NCI-H2029 (cell line): ENCODE measurements around the gene PRKCE.
"Not testable (repeated sequence)": the region's sequence is repeated elsewhere in the genome, so short reads cannot be mapped to it uniquely, and the experiment has no call there.

Source experiments
- DNase-seq: peaks from one replicate; lab custom pipeline; 2025; lab: John Stamatoyannopoulos, UW

The PRKCE gene

DNA sequence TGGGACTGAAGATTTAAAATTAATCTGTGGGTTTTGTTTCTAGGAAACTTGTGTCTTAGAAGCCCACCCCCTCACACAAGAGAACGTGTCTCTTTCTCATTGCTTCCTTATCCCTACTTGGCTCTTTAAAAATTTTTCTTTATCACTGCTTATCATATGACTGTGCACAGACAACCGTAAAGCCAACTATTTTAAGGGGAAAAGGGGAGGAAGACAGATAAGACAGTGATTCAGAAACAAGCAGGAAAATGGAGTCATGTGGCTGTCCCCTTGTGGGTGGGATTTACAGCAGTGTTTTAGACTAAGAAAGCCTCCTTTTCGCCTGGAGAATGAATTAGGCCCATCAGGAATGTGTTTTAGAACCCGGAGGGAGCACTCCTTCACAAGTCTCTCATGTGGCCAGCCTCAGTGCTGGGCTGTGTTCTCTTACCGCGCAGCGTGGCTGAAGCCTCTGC lies 17.6 kb downstream of the PRKCE start:
- no peak for DNase-seq

DNA sequence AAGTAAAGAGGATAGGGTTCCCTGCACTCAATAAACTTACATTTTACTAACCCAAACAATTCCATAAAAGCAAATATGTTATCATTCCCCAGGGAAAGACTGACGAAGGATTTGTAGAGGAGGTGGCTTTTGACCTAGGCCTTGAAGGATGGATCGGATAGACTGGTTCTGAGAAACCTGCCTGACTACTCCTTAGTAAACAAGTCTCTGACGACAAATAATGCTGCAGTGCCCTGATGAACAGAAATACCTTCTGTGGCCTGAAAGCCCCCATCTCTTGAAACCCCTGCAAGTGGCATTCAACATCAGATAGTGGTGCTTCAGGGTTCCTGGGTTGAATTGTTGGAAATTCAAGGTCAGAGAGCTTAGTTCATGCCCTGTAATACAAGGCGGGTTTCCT lies 19.2 kb downstream of the PRKCE start:
- DNase-seq: no peak

DNA sequence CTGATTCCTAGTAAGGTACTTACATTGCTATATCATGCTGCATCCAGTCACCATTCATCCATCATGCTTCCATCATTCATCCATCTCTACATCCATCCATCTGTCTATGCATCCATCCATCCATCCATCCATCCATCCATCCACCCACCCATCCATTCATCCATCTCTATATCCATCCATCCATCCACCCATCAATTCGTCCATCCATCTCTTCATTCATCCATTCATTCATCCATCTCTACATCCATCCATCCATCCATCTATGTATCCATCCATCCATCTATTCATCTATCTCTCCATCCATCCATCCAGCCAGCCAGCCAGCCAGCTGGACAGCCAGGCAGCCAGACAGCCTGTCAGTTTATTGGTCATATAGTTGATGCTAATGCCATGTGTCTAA lies 20.7 kb downstream of the PRKCE start:
- DNase-seq: no peak

DNA sequence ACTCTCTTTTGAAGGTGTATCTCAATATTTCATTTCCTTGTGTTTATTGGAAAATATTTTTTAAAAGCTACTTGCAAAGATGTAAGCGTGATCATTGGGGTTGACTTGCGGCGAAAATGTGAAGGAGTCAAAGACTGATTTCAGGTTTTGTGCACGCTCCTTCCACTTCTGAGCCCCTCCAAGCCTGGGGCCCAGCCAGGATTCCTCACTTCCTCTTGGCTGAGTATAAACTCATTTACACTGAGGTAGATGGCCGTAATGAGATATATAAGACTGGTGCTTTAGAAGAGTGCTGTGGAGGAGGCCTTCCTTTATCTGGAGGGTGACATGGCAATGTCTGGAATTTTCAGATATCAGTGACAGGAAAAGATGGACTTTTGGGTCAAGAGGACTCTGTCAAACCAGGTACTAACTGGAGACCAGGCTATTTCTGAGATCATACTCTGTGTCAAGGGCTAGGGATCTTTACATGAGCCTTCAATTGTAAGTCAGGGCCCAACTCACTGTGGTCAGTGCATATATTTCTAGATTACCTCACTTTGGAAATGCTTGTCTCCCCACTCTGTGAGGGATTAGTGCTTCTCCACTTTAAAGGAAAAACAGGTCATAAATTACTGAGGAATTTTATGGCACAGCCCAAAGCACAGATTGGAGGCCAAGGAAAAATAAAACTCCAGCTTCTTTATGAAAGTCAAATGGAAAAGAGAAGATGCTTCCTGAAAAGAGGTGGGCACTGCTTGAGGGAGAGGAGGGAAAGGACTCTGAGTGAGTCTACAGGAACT lies 22.8 kb downstream of the PRKCE start:
- no peak for DNase-seq

DNA sequence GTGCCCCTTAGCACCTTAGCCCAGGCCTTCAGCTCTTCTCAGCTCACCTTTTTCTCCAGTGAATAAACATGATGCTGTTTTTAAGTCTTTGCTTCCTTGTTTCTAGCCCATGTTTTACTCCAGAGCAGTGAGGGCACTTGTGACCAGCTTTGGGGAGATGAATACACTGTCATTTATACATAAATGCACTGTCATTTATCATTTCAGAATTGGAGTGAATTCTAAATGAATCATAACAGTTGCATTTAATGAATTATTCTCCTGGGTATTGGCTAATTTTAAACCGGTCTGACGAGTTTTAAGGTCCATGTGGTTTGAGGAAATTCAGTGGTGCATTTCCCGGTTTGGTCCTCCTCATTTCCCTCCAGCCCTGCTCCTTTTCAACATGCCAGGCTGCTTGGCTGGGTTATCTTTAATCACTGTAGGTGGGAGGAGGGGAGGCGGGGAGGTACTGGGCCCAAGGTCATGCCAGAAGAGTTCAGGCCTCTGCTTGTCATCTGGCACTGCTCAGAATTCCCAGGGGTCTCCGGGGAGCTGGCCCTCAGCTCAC lies 23.9 kb downstream of the PRKCE start:
- DNase-seq: peak; percentile 28

DNA sequence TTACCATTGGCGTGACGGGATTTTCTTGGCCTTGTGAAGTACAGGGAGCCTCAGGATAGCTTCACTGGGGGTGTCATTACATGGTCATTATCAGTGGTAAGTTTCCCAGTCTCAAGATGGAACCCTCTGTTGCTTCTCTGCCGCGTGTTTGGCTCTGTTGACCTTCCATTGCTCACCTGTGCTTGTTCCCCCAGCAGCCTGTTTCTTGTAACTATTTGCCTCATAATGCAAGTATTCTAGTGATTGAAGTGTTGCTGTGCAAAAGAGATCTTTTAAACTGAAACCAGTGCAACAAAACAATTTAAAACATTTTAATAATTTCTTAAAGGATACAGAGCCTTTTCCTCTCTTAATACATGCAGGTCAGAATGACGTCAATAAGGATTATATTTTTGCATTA lies 24.6 kb downstream of the PRKCE start:
- DNase-seq: no peak

DNA sequence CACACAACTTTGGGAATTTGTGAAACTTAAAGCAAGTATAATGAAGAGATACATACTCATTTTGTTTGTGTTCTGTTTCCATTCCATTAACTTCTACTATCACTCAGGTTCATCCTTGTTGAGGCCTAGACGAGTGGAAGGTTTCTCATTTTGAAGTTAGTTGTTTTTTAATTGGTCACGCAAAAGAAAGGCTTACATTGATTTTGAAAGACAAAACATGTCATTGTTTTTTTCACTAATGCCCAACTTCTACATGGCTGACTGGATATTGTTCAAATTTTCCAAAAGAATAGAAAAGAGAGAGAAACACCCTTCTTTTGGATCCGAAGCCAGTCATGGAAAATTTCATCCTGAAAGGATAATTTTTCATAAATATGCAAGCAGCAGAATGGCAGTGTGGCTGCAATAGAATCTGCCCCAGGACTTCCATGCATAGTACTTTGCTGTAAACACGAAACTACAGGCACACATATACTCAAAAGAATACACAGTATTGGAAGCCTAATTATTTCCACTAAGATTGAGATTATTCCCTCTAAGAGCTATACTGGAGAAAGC lies 27.4 kb downstream of the PRKCE start:
- DNase-seq: no peak

DNA sequence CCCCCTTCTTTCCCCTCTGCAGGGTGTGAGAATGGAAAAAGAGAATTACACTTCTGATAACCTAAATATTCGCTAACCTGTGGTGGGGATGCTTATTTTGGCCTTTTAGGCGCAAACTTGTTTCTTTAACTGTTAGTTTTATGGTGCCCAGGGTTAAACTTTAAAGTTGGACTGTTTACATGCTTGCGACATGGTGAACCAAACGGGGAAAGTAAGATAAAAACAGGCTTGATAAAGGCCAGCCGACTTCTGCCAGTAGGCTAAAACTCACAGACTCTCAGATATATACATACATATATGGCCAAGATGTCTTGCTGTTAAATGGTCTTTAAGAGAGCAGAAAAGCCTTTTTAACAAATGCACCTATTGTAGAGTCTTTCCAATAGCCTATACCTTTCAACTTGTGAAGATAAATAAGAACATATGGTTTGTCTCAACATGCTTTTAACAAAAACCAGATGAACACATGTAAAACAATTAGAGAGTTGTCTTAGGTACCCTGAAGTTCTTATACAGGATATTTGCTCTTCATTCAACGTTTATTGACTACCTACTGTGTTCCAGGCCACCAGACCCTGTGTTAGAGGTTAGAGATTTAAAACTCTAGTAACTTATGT lies 29.0 kb downstream of the PRKCE start:
- no peak for DNase-seq

DNA sequence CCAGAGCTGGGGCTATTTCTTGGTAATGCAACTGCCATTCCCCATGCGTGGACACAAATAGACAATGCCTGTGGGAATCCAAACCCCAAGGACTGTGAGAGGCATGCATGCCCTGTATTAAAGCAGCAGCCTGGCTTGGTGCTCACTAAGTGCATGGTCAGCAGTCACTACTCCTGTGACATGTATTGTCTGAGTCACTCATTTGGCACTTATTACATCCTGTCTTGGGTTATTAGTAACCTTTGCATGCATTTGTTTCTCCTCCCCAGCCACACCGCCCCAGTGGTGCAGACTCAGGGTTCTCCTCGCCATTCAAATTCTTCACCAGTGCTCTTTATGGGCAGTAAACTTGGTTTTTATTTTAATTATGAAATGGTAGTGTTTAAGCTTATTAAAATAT lies 30.2 kb downstream of the PRKCE start:
- DNase-seq: peak; percentile 20

DNA sequence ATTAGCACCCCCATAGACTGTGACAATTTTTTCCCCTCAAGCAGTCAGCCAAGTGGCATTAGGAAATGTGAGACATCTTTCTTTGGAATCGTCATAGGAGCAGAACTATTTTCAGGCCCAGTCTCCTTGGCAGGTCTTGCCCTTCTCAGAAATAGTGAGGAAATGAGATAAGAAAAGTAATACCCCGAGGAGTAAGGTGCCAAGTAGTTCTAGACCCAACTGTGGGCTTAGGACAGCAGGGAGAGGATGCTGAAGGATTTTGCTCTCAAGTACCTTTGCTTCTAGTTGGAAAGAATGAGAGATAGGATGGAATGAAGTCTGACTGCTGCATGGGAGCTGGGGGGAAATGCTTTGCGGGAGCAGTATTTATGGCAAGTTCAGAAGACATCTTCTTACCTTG lies 31.8 kb downstream of the PRKCE start:
- no peak for DNase-seq

DNA sequence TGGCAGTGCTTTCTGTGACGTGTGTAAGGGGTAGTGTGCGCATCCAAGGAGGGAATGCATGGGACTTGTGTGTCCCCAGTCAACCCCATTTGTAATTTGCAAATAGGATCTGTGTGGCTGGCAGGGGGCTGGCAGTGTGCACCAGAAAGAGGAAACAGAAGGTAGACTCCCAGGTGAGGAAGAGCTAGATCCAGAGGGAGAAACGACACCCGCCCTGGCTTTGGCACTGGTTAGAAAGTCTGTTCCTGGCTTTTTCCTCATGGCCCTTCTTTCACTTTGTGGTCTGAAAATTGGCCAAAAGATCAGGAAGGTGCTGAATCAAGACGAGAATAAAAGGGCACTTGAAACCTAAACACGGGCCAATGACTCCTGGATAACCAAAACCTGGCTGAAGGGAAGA lies 33.3 kb downstream of the PRKCE start:
- peak; percentile 10 for DNase-seq

DNA sequence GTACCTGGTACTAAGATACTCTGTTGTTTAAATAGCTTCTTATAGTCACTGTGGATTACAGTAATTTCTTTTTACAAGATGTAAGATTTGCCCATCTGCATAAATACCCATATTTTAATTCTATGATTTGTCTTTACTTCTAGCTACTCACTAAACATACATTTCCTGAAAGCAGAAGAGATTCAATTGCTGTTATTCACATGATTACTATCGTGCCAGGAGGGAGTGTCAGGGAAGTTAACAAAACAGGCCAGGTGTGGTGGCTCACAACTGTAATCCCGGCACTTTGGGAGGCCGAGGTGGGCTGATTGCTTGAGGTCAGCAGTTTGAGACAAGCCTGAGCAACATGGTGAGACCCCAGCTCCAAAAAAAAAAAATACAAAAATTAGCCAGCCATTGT lies 33.8 kb downstream of the PRKCE start:
- no peak for DNase-seq

DNA sequence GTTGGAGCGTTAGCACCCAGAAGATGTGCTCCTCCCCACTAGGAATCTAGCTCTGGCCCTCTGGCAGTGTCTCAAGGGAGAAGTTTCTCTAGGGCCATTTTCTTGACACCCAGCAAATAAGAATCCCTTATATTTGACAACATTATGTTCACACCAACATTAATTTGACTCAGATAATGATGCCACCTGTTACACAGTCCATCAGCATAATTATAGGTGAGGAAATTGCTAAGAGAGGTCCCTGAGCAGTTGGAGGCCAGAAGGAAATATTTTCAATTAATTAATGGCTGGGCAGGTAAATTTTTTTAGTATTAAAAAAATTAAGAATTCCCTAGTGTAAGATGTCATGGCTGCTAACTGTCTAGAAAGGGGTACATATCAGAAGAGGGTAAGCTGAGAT lies 36.5 kb downstream of the PRKCE start:
- DNase-seq: no peak

DNA sequence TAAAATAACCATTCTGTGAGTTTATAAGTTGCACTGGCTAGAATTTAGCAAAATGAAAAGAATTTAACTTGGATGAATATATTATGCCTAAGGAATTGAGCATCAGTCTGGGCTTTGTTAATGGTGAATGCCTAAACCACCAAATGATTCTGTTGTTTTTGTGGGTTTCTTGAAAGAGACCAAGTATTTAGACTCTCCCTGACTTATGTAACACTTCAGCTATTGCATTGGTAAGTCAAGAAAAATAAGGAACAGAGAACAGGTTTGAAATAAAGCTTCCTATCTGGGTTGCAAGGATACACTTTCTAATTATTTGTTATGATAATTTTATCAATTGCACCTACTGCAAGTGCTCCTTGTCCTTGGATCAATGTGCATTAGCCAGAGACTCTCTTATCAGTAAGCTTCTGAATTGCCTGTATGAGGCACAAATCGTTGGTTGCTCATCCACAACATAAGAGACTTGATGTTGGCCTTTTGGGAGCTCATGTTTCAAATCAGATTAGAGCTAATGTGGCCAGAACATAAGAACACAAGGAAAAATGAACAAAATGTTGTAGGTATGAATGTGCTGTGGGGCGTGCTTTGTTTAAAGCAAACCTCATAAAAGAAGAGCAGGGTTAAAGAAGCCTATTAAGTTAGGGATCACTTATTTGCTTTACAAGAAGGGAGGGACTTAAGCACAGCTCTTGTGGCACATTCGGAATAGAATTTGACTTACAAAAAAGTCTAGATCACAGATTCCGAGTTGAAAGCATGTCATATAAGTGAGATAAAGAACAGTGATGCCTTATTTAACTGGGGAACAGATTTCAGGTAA lies 37.2 kb downstream of the PRKCE start:
- DNase-seq: no peak

DNA sequence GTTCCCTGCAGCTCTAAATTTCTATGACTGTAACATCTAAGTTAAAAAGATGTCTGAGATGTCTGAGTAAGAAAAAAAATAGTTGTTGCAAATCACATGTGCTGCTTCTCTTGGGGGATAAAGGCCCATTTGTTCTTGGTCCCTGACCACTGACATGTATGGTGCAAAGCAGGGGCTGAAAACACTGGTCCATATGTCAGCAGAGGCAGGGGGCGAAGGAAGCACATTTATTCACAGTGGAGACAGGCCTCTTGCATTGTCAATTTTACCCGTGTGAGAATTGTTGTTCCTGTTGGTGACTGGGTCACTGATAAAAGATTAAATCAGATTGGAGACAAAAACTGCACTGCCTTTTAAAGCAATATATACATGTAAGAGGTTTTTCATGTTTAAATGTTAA lies 38.8 kb downstream of the PRKCE start:
- no peak for DNase-seq

DNA sequence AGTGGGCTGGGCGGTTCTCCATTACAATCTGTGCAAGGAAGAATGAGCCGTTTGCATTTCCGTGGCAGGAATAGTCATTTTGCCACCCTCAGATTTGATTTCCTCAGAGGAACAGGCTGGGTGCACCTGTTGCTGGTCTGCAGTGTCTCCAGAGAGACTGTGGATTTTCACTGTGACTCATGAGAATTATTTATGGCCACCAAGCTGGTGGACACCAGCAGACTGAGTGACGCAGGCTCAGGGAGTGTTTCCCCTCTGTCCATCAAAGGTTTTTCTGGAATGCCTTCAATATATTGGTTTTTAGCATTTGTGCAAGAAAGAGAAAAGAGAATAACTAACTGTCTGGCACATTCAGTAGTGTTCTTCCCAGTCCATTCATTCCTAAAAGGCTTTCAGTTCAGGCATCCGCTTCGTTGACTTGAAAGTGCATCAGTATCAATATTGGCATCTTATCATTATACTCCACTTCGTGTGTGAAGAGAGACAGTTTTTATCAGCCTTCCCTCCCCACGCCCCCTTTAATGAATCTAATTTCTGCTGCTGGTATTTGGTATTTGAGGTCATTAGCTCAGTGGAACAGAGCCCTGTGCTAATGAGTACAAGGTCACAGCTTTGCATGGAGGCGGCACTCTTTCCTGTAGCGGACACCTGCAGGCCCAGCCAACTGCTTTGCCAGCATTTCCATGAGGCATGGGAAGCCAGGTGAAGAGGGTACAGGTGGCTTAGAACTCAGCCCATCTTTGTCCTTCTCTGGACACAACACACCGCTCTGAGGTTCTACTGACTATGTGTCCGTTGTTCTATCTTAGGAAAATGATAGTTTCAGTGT lies 39.9 kb downstream of the PRKCE start:
- no peak for DNase-seq

DNA sequence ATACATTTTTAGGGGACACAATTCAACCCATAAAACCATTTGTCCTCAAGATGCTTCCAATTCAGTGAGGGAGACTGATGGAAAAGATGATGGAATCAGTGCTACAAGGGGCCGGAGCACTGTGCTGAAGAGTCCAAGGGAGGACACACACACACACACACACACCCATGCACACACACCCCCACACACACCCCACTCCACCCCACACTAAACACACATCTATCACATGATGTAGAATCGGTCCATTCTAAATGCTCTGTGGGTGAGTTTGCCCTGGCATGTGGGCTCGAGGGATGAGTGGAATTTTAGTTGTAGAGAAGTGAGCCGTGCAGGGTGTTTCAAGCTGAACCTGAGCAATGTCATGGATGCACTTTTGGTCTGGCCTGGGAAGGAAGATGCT lies 41.1 kb downstream of the PRKCE start:
- DNase-seq: no peak

DNA sequence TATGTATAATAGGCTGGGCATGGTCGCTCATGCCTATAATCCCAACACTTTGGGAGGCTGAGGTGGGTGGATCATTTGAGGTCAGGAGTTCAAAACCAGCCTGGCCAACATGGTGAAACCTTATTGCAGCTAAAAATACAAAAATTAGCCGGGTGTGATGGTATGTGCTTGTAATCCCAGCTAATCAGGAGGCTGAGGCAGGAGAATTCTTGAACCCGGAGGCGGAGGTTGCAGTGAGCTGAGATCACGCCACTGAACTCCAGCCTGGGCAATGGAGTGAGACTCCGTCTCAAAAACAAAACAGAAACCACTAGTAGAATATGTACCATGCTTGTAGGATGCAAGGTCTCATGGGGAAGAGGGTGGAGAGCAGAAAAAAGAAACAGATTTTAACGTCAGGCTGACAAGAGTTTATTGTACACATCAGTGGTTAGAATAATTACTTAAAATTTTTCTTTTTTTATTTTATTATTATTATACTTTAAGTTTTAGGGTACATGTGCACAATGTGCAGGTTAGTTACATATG lies 44.1 kb downstream of the PRKCE start:
- not testable (repeated sequence) for DNase-seq

DNA sequence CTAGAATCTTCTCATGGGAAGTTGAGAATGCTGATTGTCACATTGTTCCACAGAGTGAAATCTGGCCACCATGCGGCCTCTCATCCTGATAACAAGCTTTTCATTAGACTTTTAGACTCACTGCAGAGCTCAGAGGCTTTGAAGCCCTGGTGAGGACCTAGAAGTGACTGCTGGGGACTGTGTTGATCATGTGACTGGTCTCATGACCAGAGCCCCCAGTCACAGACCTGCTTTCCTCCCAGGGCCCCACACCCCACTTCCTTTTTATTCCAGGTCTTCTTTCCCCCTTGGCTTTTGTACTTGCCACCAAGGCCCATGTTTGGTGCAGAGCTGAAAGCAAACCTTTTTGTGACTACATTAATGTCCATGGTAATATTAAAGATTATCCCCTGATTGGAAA lies 45.2 kb downstream of the PRKCE start:
- DNase-seq: no peak

DNA sequence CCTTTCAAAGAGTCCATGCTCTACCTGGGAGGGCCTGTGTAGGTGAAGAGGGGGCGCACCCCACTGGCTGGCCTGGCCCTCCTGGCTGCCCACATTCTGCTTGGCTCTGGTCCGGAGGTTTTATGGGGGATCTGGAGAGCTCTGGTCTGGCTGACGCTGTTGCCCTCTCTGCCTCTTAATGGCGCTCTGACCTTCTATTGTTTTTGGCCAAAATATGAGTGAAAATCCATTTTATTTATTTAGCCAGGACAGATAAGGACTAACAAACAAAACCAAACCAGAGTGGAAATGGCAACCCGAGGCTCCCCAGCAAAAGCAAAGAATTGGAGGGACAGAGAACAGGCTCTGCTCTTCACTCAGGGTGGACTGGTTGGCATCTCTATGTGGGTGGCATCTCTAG lies 45.7 kb downstream of the PRKCE start:
- no peak for DNase-seq

DNA sequence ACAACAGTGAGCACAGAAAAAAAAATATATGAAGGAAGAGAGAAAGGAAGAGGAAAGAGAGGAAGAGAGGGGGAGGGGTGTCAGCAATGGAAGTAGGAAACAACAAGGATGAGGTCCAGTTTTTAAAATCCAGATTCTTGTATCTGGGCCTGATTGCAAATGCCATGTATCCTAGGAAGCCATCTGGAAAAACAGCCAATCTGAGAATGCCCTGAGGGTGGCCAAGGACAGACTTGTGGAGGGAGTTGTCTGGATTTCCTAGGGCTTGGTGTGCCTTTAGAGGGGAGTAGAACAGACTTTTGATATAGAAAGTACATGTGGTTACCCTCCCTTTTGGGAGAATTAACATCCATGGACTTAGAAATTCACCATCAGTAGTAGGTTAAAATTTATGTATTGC lies 47.1 kb downstream of the PRKCE start:
- no peak for DNase-seq
